Measurements from ENCODE around the gene THOC5. TPM values are rescaled to one million over a fixed set of nuclear protein-coding genes. Genes with fewer than 3 reads are reported as not detected.
A peak's percentile ranks its signal among the peaks of the same experiment; 100 is the strongest.

The THOC5 gene
- total RNA-seq, 1 donor, result 53.1 TPM

GRCh38 chr22:29480512-29481264 is 72.9 kb downstream of the THOC5 start:
- TF ChIP-seq, protein P1, sequence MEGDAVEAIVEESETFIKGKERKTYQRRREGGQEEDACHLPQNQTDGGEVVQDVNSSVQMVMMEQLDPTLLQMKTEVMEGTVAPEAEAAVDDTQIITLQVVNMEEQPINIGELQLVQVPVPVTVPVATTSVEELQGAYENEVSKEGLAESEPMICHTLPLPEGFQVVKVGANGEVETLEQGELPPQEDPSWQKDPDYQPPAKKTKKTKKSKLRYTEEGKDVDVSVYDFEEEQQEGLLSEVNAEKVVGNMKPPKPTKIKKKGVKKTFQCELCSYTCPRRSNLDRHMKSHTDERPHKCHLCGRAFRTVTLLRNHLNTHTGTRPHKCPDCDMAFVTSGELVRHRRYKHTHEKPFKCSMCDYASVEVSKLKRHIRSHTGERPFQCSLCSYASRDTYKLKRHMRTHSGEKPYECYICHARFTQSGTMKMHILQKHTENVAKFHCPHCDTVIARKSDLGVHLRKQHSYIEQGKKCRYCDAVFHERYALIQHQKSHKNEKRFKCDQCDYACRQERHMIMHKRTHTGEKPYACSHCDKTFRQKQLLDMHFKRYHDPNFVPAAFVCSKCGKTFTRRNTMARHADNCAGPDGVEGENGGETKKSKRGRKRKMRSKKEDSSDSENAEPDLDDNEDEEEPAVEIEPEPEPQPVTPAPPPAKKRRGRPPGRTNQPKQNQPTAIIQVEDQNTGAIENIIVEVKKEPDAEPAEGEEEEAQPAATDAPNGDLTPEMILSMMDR (IDR thresholded peaks at IDR 0.05; ENCODE audit: insufficient read depth, low read length), result no peak
- H3K4me3 ChIP-seq (ENCODE audit: low read depth, low read length), result peak overlapping the region; percentile 52
- peak; percentile 50 for DNase-seq (ENCODE audit: low read depth)

- H3K4me3 ChIP-seq (ENCODE audit: low read depth, low read length), result peak overlapping the region; percentile 42
- no peak for DNase-seq (ENCODE audit: low read depth)
- TF ChIP-seq, protein P1 (IDR thresholded peaks at IDR 0.05; ENCODE audit: insufficient read depth, low read length), result no peak
Measured at GRCh38 chr22:29480262-29480511, 73.4 kb downstream of the THOC5 start.

- no peak for DNase-seq (ENCODE audit: low read depth)
- TF ChIP-seq, protein P1 (IDR thresholded peaks at IDR 0.05; ENCODE audit: insufficient read depth, low read length), result no peak
- H3K4me3 ChIP-seq (ENCODE audit: low read depth, low read length), result peak within 1 kb of the TSS; percentile 52
Measured at GRCh38 chr22:29479417-29480261, 73.9 kb downstream of the THOC5 start, which contains the start of gene NEFH. Gene NEFH (plus strand): TSS chr22:29480218. CDS start chr22:29480263, 45 bp downstream.

GRCh38 chr22:29478326-29479276 is 75.0 kb downstream of the THOC5 start:
- no peak for DNase-seq (ENCODE audit: low read depth)
- TF ChIP-seq, protein P1 (IDR thresholded peaks at IDR 0.05; ENCODE audit: insufficient read depth, low read length), result no peak

DNA sequence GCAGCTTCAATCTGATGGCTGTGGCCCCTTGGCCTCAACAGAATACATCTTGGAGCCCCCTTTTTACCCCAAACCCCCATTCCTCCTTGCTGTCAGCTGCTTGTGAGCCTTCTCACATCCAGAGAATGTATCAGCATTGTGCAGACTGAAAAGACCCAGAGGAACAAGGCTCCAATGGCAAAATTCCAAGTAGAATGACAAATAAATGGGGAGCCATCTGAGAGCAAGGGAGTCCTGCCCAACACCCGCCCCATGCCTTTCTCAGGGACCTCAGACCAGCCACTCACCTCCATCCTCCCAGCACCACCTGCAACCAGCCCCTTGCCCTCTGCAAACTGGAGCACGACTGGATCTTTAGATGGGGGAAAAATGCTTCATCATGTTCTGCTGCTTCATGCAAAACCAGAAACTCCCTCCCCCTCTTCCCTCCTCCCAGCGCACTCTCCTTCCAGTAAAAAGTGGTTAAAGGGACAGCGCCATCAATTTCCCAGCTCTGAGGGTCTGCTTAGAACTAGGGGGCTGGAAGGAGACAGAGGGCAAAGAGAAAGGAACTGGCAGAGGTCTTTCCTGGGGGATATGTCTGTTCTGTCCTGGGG is 75.7 kb downstream of the THOC5 start:
- DNase-seq (ENCODE audit: low read depth), result no peak
- no peak overlapping the region for H3K4me3 ChIP-seq (ENCODE audit: low read depth, low read length)
- TF ChIP-seq, protein P1 (IDR thresholded peaks at IDR 0.05; ENCODE audit: insufficient read depth, low read length), result no peak

More at GRCh38 chr22:29478326-29479276, 75.0 kb downstream of the THOC5 start:
- no peak overlapping the region for H3K4me3 ChIP-seq (ENCODE audit: low read depth, low read length)

- DNase-seq (ENCODE audit: low read depth), result no peak
- H3K4me3 ChIP-seq (ENCODE audit: low read depth, low read length), result no peak overlapping the region
- TF ChIP-seq, protein P1 (IDR thresholded peaks at IDR 0.05; ENCODE audit: insufficient read depth, low read length), result no peak
Measured at GRCh38 chr22:29476116-29476515, 77.4 kb downstream of the THOC5 start.
